T-helper 17 cell (primary cell): Measurements from ENCODE around the gene CLSTN3. TPM values are rescaled to one million over a fixed set of nuclear protein-coding genes. Genes with fewer than 3 reads are reported as not detected.
A peak's percentile ranks its signal among the peaks of the same experiment; 100 is the strongest.

ENCODE experiments used
- ATAC-seq: fragments of 150-1000 bp; cut with Tn5 transposase; 2 replicates; pipeline ENCODE4 v1.10.0; 2021; ENCODE audit warnings: mild to moderate bottlenecking, moderate library complexity
- DNase-seq, 3 donors: peaks; one replicate each; pipeline versions ENCODE4 v3.0.0 to v3.0.0-alpha.2; 2020 to 2021
- H3K9me3 ChIP-seq: one replicate; pipeline ENCODE4 v1.7.0; 2013; ENCODE audit warnings: low read length, mild to moderate bottlenecking; ENCODE audit not compliant: control insufficient read depth, poor library complexity, severe bottlenecking
- H3K27ac Mint-ChIP-seq: one replicate; pipeline ENCODE4 v1.8.0; 2022; ENCODE audit warnings: mild to moderate bottlenecking, moderate library complexity, mixed read lengths
- H3K27me3 Mint-ChIP-seq: one replicate; pipeline ENCODE4 v1.8.0; 2022; ENCODE audit warnings: mixed read lengths
- H3K36me3 Mint-ChIP-seq: one replicate; pipeline ENCODE4 v1.8.0; 2022; ENCODE audit warnings: low read depth, mixed read lengths
- H3K4me1 Mint-ChIP-seq: one replicate; pipeline ENCODE4 v1.8.0; 2022; ENCODE audit warnings: mild to moderate bottlenecking, mixed read lengths
- H3K4me3 Mint-ChIP-seq: one replicate; pipeline ENCODE4 v1.8.0; 2022; ENCODE audit warnings: mild to moderate bottlenecking, moderate library complexity, mixed read lengths
- total RNA-seq, 4 donors: library from RNA in 2 of 4; stranded (reverse) in 2 of 4; gene quantifications; one replicate each; pipeline ENCODE4 v1.2.3 and lab custom pipeline; 2022 to 2026

Gene CLSTN3
- total RNA-seq, 2 donors from 2014 or later: 45.8 to 62.6 TPM

- DNase-seq (no peak), ATAC-seq (no peak)
- Mint-ChIP-seq H3K4me1 (peaks cover 35% of the 10 kb centered on the region), H3K27ac (no peak overlapping the region), H3K36me3 (peaks cover 28% of the 10 kb centered on the region), H3K4me3 (no peak overlapping the region), H3K27me3 (no peaks in the 10 kb centered on the region)
- no peaks in the 10 kb centered on the region for H3K9me3 ChIP-seq
Observed at GRCh38 chr12:7137908-7138307, 7.7 kb downstream of the CLSTN3 start.

DNA sequence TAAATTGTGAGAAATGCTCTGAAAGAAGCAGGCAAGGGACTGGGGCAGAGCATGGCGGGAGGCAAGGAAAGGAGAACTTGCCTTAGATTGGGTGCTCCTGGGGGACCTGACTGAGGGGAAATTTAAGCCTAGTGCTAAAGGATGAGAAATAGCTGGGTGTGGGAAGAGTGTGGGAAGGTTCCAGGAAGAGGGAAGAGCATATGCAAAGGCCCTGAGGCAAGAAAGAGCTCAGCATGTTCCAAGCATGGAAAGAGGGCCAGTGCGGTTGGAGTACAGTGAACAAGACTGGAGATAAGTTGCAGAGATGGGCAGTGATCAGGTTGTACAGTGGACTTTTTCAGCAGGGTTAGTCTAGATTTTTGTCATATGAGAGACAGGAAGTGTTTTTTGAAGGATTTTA is 9.0 kb downstream of the CLSTN3 start:
- H3K4me3 Mint-ChIP-seq: no peak overlapping the region
- no peak for ATAC-seq
- no peaks in the 10 kb centered on the region for H3K27me3 Mint-ChIP-seq
- H3K4me1 Mint-ChIP-seq: peaks cover 29% of the 10 kb centered on the region
- no peak for DNase-seq
- H3K27ac Mint-ChIP-seq: peak overlapping the region; percentile 69
- H3K36me3 Mint-ChIP-seq: peaks cover 28% of the 10 kb centered on the region
- H3K9me3 ChIP-seq: no peaks in the 10 kb centered on the region

GRCh38 chr12:7141351-7142005 is 11.3 kb downstream of the CLSTN3 start:
- H3K36me3 Mint-ChIP-seq: peaks cover 30% of the 10 kb centered on the region
- H3K4me1 Mint-ChIP-seq: peaks cover 33% of the 10 kb centered on the region
- H3K27ac Mint-ChIP-seq: peak overlapping the region; percentile 32

DNA sequence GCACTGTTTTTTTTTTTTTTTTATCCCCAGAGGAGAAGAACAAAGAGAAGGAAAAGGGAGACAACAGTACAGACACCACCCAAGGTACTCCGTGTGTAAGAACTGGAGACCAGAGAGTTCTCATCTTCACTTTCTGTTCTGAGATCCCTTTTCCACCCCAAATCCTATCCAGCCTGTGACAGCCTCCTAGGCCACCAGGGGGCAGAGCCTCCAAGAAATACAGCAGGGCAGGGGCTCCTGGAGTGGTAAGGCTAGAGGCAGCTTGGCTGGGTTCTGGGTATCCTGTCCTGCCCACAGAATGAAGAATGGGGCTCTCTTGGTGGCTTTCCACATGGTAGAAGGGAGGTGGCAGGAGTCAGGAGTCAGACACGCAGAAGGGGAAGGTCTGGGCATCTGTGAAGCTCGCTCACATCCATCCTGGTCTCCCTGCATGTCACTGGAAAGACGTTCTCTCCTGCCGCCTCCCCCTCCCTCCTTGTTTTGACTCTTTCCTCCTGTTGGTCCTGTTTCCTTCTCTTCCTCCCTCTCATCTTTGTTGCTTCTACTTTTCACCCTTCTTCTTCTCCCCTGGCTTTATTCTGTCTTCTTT is 12.0 kb downstream of the CLSTN3 start:
- ATAC-seq (peak; percentile 79), DNase-seq (peak in 2 of 3 donors; percentile 24 to 46)
- peak overlapping the region; percentile 32 for H3K27ac Mint-ChIP-seq
- H3K4me3 Mint-ChIP-seq: no peak overlapping the region
- peaks cover 31% of the 10 kb centered on the region for H3K36me3 Mint-ChIP-seq
- H3K9me3 ChIP-seq: no peaks in the 10 kb centered on the region
- no peaks in the 10 kb centered on the region for H3K27me3 Mint-ChIP-seq
- peaks cover 33% of the 10 kb centered on the region for H3K4me1 Mint-ChIP-seq

More at GRCh38 chr12:7141351-7142005, 11.3 kb downstream of the CLSTN3 start:
- no peaks in the 10 kb centered on the region for H3K9me3 ChIP-seq
- ATAC-seq (no peak), DNase-seq (no peak)
- Mint-ChIP-seq H3K4me3 (no peak overlapping the region), H3K27me3 (no peaks in the 10 kb centered on the region)

GRCh38 chr12:7142809-7143465 is 12.8 kb downstream of the CLSTN3 start:
- Mint-ChIP-seq H3K27me3 (no peaks in the 10 kb centered on the region), H3K4me3 (no peak overlapping the region), H3K27ac (no peak overlapping the region), H3K36me3 (peaks cover 32% of the 10 kb centered on the region), H3K4me1 (peaks cover 33% of the 10 kb centered on the region)
- H3K9me3 ChIP-seq: no peaks in the 10 kb centered on the region
- DNase-seq (no peak), ATAC-seq (no peak)

DNA sequence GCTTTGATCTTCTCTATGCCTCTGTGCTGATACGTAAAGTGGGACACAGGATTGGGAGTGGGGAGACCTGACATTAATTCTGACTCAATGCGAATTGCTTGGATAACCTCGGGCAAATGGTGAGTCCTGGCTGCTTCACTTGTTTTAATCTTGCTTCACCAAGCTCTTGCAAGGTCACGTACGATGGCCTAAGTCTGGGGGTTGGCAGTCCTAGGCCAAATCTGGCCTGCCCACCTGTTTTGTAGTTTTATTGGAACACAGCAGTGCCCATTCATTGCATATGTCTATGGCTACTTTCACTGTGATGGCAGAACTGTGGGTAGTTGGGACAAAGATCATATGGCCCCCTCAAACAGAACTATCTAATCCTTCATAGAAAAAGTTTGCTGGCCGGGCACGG is 13.4 kb downstream of the CLSTN3 start:
- H3K27ac Mint-ChIP-seq: no peak overlapping the region

GRCh38 chr12:7144414-7145120 is 14.4 kb downstream of the CLSTN3 start:
- no peaks in the 10 kb centered on the region for H3K9me3 ChIP-seq
- Mint-ChIP-seq H3K4me3 (no peak overlapping the region), H3K27me3 (no peaks in the 10 kb centered on the region), H3K27ac (no peak overlapping the region), H3K4me1 (peaks cover 26% of the 10 kb centered on the region), H3K36me3 (peaks cover 27% of the 10 kb centered on the region)
- ATAC-seq (peak; percentile 57), DNase-seq (no peak)

More for the DNA sequence above, 13.4 kb downstream of the CLSTN3 start:
- Mint-ChIP-seq H3K27me3 (no peaks in the 10 kb centered on the region), H3K4me1 (peaks cover 30% of the 10 kb centered on the region), H3K4me3 (no peak overlapping the region), H3K36me3 (peaks cover 32% of the 10 kb centered on the region)
- H3K9me3 ChIP-seq: no peaks in the 10 kb centered on the region
- ATAC-seq (no peak), DNase-seq (no peak)

DNA sequence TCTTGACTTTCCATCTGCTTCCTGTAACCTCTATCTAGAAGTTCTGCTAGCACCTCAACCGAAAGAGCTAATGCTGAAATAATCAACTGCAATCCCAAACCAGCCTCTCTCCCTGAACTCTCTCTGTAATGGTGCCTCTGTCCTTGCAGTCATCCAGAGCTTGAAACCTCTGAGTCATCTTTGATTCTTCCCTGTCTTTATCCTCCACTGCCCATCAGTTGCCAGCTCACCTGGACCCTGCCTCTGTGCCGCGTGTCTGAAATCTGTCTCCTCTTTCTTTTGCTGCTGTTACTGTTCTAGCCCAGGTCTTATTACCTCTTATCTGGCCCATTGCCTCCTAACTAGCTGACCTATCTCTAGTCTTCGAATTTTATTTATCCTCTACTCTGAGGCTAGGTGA is 15.5 kb downstream of the CLSTN3 start:
- ATAC-seq (no peak), DNase-seq (no peak)
- no peaks in the 10 kb centered on the region for H3K9me3 ChIP-seq
- Mint-ChIP-seq H3K36me3 (peaks cover 26% of the 10 kb centered on the region), H3K4me3 (no peak overlapping the region), H3K27me3 (no peaks in the 10 kb centered on the region), H3K27ac (no peak overlapping the region), H3K4me1 (peaks cover 22% of the 10 kb centered on the region)

GRCh38 chr12:7146228-7146627 is 16.1 kb downstream of the CLSTN3 start:
- no peaks in the 10 kb centered on the region for H3K9me3 ChIP-seq
- no peak for DNase-seq
- no peak for ATAC-seq
- peaks cover 26% of the 10 kb centered on the region for H3K36me3 Mint-ChIP-seq
- H3K27me3 Mint-ChIP-seq: no peaks in the 10 kb centered on the region
- no peak overlapping the region for H3K27ac Mint-ChIP-seq
- H3K4me1 Mint-ChIP-seq: peaks cover 21% of the 10 kb centered on the region
- no peak overlapping the region for H3K4me3 Mint-ChIP-seq

- no peak for ATAC-seq
- Mint-ChIP-seq H3K36me3 (peaks cover 21% of the 10 kb centered on the region), H3K4me3 (no peak overlapping the region)
Observed at GRCh38 chr12:7146906-7147305, 16.7 kb downstream of the CLSTN3 start.

GRCh38 chr12:7150356-7150755 is 20.2 kb downstream of the CLSTN3 start:
- H3K27ac Mint-ChIP-seq: no peak overlapping the region
- no peak for ATAC-seq
- no peak overlapping the region for H3K4me3 Mint-ChIP-seq
- no peak for DNase-seq
- no peaks in the 10 kb centered on the region for H3K27me3 Mint-ChIP-seq
- H3K4me1 Mint-ChIP-seq: peaks cover 6% of the 10 kb centered on the region
- no peaks in the 10 kb centered on the region for H3K9me3 ChIP-seq
- peaks cover 21% of the 10 kb centered on the region for H3K36me3 Mint-ChIP-seq

More at GRCh38 chr12:7146906-7147305, 16.7 kb downstream of the CLSTN3 start:
- no peaks in the 10 kb centered on the region for H3K27me3 Mint-ChIP-seq
- DNase-seq: no peak
- peaks cover 16% of the 10 kb centered on the region for H3K4me1 Mint-ChIP-seq
- H3K9me3 ChIP-seq: no peaks in the 10 kb centered on the region
- H3K27ac Mint-ChIP-seq: no peak overlapping the region

DNA sequence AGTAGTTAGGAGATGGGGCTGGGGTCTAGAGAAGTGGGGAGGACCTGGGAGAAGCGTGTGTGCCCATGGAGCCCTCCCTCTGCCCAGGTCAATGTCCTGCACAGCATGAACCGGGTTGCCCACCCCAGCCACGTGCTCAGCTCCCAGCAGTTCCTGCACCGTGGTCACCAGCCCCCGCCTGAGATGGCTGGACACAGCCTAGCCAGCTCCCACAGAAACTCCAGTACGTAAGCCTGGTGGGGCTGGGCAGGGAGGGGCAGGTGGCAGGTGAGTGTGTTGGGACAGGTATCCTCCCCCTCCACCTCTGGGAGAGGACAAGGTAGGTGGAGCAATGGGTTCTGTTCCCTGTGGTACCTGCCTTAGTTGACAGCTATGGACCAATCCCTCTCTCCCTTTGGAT is 20.7 kb downstream of the CLSTN3 start:
- H3K36me3 Mint-ChIP-seq: peaks cover 18% of the 10 kb centered on the region
- no peak for ATAC-seq

GRCh38 chr12:7151532-7151931 is 21.4 kb downstream of the CLSTN3 start:
- H3K36me3 Mint-ChIP-seq: peaks cover 15% of the 10 kb centered on the region
- H3K9me3 ChIP-seq: no peaks in the 10 kb centered on the region
- no peak overlapping the region for H3K4me3 Mint-ChIP-seq
- DNase-seq (no peak), ATAC-seq (no peak)
- H3K4me1 Mint-ChIP-seq: no peaks in the 10 kb centered on the region
- H3K27me3 Mint-ChIP-seq: no peaks in the 10 kb centered on the region
- H3K27ac Mint-ChIP-seq: no peak overlapping the region

More for the DNA sequence above, 20.7 kb downstream of the CLSTN3 start:
- no peak for DNase-seq
- peaks cover 2% of the 10 kb centered on the region for H3K4me1 Mint-ChIP-seq
- no peaks in the 10 kb centered on the region for H3K27me3 Mint-ChIP-seq
- H3K27ac Mint-ChIP-seq: no peak overlapping the region
- H3K9me3 ChIP-seq: no peaks in the 10 kb centered on the region
- H3K4me3 Mint-ChIP-seq: no peak overlapping the region
